Suprapubic skin (tissue), 4 donors: Measurements from ENCODE around the gene UNCX.

Source experiments
- EP300 ChIP-seq: sonication (generic); formaldehyde crosslinking; IDR thresholded peaks from one replicate; pipeline ENCODE4 v1.6.1; 2017; ENCODE audit warnings: antibody characterized with exemption
- POLR2A ChIP-seq, 2 donors: fragments of 450-650 bp; IDR thresholded peaks; one replicate each; pipeline ENCODE4 v1.6.1; 2017; ENCODE audit warnings: antibody characterized with exemption in 2 of 2, mild to moderate bottlenecking in 2 of 2, moderate library complexity in 2 of 2
- POLR2AphosphoS5 ChIP-seq, 3 donors: sonication (generic); formaldehyde crosslinking; IDR thresholded peaks; one replicate each; pipeline ENCODE4 v1.6.1; 2017; ENCODE audit warnings: antibody characterized with exemption in 3 of 3
- TF ChIP-seq, protein P1 (sequence below), 2 donors: fragments of 200-600 bp in 1 of 2; fragments of 450-650 bp in 1 of 2; sonication (generic) in 1 of 2; IDR thresholded peaks; one replicate each; pipeline ENCODE4 v1.5.1; 2016 to 2019; ENCODE audit warnings: antibody characterized with exemption in 2 of 2, mild to moderate bottlenecking in 1 of 2, moderate library complexity in 1 of 2

GRCh38 chr7:1259621-1260243 lies 27.1 kb downstream of the UNCX start:
- TF ChIP-seq, protein P1, sequence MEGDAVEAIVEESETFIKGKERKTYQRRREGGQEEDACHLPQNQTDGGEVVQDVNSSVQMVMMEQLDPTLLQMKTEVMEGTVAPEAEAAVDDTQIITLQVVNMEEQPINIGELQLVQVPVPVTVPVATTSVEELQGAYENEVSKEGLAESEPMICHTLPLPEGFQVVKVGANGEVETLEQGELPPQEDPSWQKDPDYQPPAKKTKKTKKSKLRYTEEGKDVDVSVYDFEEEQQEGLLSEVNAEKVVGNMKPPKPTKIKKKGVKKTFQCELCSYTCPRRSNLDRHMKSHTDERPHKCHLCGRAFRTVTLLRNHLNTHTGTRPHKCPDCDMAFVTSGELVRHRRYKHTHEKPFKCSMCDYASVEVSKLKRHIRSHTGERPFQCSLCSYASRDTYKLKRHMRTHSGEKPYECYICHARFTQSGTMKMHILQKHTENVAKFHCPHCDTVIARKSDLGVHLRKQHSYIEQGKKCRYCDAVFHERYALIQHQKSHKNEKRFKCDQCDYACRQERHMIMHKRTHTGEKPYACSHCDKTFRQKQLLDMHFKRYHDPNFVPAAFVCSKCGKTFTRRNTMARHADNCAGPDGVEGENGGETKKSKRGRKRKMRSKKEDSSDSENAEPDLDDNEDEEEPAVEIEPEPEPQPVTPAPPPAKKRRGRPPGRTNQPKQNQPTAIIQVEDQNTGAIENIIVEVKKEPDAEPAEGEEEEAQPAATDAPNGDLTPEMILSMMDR (IDR thresholded peaks at IDR 0.05): no peak
- no peak for TF ChIP-seq POLR2A (IDR thresholded peaks at IDR 0.05)
- TF ChIP-seq POLR2AphosphoS5 (IDR thresholded peaks at IDR 0.05): no peak
- TF ChIP-seq EP300: no peak
